ENCODE data around the gene MMP8.

- TF ChIP-seq EZH2 (IDR thresholded peaks at IDR 0.05; ENCODE audit: insufficient read depth, poor library complexity, severe bottlenecking): no peak
- no peak for TF ChIP-seq EZH2phosphoT487 (IDR thresholded peaks at IDR 0.05; ENCODE audit: insufficient read depth, low read depth)
These were observed 37.0 kb upstream of the MMP8 start for GRCh38 chr11:102761646-102762238.
